GM10248 (cell line): Measurements from ENCODE around the gene KRTAP4-4.
"Not testable (repeated sequence)": the region's sequence is repeated elsewhere in the genome, so short reads cannot be mapped to it uniquely, and the experiment has no call there.

Source experiments
- CTCF ChIA-PET: fragments of 300-600 bp; sonication (Branson Sonifier 250); formaldehyde crosslinking; extraction: SDS; loops from one replicate; lab custom pipeline; 2021; ENCODE audit warnings: antibody characterized with exemption; lab: Yijun Ruan, JAX
- POLR2A ChIA-PET: fragments of 350-650 bp; sonication (Branson Sonifier 250); formaldehyde crosslinking; extraction: SDS; loops from one replicate; lab custom pipeline; 2020; ENCODE audit warnings: antibody characterized with exemption; lab: Yijun Ruan, JAX
- DNase-seq: peaks from one replicate; pipeline ENCODE4 v3.0.0; 2012; ENCODE audit errors: extremely low spot score
- CTCF ChIP-seq: IDR thresholded peaks from 2 replicates; pipeline ENCODE4 v1.5.1; 2012; ENCODE audit warnings: mild to moderate bottlenecking, low read depth; ENCODE audit errors: extremely low read depth, missing control alignments, control extremely low read depth

Gene KRTAP4-4

GRCh38 chr17:41121742-41122141 lies 38.8 kb downstream of the KRTAP4-4 start:
- ChIA-PET POLR2A (no interaction called here), CTCF (no interaction called here)
- no peak for DNase-seq
- TF ChIP-seq CTCF, result no peak

- DNase-seq, CTCF ChIA-PET, POLR2A ChIA-PET: not testable (repeated sequence)
Measured at GRCh38 chr17:41119696-41120690, 40.6 kb downstream of the KRTAP4-4 start.

GRCh38 chr17:41118721-41119120 lies 41.8 kb downstream of the KRTAP4-4 start:
- no peak for TF ChIP-seq CTCF
- no peak for DNase-seq
- CTCF ChIA-PET, result no interaction called here
- POLR2A ChIA-PET, result no interaction called here

GRCh38 chr17:41117846-41118386 lies 42.6 kb downstream of the KRTAP4-4 start, which contains the start of gene KRTAP4-11:
Gene KRTAP4-11 (minus strand): TSS chr17:41118373. CDS start chr17:41118315, 58 bp downstream.
- POLR2A ChIA-PET, CTCF ChIA-PET, DNase-seq: not testable (repeated sequence)

- no peak for TF ChIP-seq CTCF
- DNase-seq, result no peak
- ChIA-PET POLR2A (no interaction called here), CTCF (no interaction called here)
Measured at GRCh38 chr17:41116297-41116696, 44.3 kb downstream of the KRTAP4-4 start.

- TF ChIP-seq CTCF, result no peak
- POLR2A ChIA-PET, result no interaction called here
- DNase-seq, result no peak
- CTCF ChIA-PET, result no interaction called here
Measured at GRCh38 chr17:41111151-41111885, 49.2 kb downstream of the KRTAP4-4 start.
